ENCODE measurements around the gene IL3. TPM values are rescaled to one million over a fixed set of nuclear protein-coding genes. Genes with fewer than 3 reads are reported as not detected.
A peak's percentile ranks its signal among the peaks of the same experiment; 100 is the strongest.

Gene IL3
- total RNA-seq, 4 donors from 2014 or later, result not detected

DNA sequence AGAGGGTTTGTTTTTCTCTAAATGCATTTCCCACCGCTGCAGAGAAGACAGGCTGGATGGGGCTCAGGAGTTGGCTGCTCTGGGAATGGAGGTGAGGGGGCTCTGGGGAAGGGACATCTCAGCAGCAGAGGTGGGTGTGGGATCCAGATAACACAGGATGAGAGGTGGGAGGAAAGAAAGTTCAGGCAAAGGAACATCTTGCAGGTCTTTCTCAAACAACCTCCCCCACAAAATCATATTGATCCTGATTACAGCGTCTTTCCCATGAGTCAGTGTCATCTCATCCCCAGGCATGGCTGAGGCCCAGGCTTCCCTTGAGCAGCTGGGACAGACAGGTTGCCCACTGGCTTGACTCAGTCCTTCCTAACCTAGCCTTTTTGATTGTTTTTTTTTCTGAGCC, 37.7 kb upstream of the IL3 start:
- peaks cover 0 to 17% (median 2%) of the 10 kb centered on the region in 4 donors for H3K27me3 ChIP-seq
- WGBS, result 83% methylated on average over 2 of the region's 2 CpGs
- intact Hi-C loops (cut with DNase I), result no loop called here
- H3K4me1 ChIP-seq, result no peaks in the 10 kb centered on the region
- peak; percentile 70 for DNase-seq (ENCODE audit: extremely low spot score)
- no peaks in the 10 kb centered on the region for H3K9me3 ChIP-seq
- H3K4me3 ChIP-seq, result no peak overlapping the region
- H3K27ac ChIP-seq (replicated peaks in 1 of 4), result no peak overlapping the region
- TF ChIP-seq EP300 (IDR thresholded peaks at IDR 0.05), result no peak
- TF ChIP-seq POLR2A (IDR thresholded peaks at IDR 0.05; ENCODE audit: low read depth), result no peak
- TF ChIP-seq, protein P1, sequence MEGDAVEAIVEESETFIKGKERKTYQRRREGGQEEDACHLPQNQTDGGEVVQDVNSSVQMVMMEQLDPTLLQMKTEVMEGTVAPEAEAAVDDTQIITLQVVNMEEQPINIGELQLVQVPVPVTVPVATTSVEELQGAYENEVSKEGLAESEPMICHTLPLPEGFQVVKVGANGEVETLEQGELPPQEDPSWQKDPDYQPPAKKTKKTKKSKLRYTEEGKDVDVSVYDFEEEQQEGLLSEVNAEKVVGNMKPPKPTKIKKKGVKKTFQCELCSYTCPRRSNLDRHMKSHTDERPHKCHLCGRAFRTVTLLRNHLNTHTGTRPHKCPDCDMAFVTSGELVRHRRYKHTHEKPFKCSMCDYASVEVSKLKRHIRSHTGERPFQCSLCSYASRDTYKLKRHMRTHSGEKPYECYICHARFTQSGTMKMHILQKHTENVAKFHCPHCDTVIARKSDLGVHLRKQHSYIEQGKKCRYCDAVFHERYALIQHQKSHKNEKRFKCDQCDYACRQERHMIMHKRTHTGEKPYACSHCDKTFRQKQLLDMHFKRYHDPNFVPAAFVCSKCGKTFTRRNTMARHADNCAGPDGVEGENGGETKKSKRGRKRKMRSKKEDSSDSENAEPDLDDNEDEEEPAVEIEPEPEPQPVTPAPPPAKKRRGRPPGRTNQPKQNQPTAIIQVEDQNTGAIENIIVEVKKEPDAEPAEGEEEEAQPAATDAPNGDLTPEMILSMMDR (IDR thresholded peaks at IDR 0.05), result no peak
- TF ChIP-seq POLR2AphosphoS5 (IDR thresholded peaks at IDR 0.05), result no peak
- H3K36me3 ChIP-seq, result no peaks in the 10 kb centered on the region

- 88% methylated on average over 3 of the region's 5 CpGs for WGBS
- Histone ChIP-seq H3K4me3 (no peak overlapping the region), H3K9me3 (no peaks in the 10 kb centered on the region), H3K4me1 (no peaks in the 10 kb centered on the region), H3K27ac (replicated peaks in 1 of 4) (no peak overlapping the region), H3K27me3 (peaks cover 0 to 11% (median 0%) of the 10 kb centered on the region in 4 donors), H3K36me3 (no peaks in the 10 kb centered on the region)
- peak; percentile 72 for DNase-seq (ENCODE audit: extremely low spot score)
- TF ChIP-seq, protein P1 (IDR thresholded peaks at IDR 0.05), result no peak
- TF ChIP-seq POLR2AphosphoS5 (IDR thresholded peaks at IDR 0.05) (no peak), POLR2A (IDR thresholded peaks at IDR 0.05; ENCODE audit: low read depth) (no peak), EP300 (IDR thresholded peaks at IDR 0.05) (no peak)
- intact Hi-C loops (cut with DNase I), result no loop called here
Measured at GRCh38 chr5:132023258-132024116, 37.0 kb upstream of the IL3 start.

GRCh38 chr5:132024117-132024435, 36.4 kb upstream of the IL3 start:
- H3K9me3 ChIP-seq, result no peaks in the 10 kb centered on the region
- no peak overlapping the region for H3K4me3 ChIP-seq
- intact Hi-C loops (cut with DNase I), result no loop called here
- TF ChIP-seq, protein P1 (IDR thresholded peaks at IDR 0.05), result no peak
- TF ChIP-seq POLR2A (IDR thresholded peaks at IDR 0.05; ENCODE audit: low read depth), result no peak
- DNase-seq (ENCODE audit: extremely low spot score), result peak; percentile 70
- H3K36me3 ChIP-seq, result no peaks in the 10 kb centered on the region
- H3K4me1 ChIP-seq, result no peaks in the 10 kb centered on the region
- peaks cover 0 to 11% (median 0%) of the 10 kb centered on the region in 4 donors for H3K27me3 ChIP-seq
- no peak overlapping the region for H3K27ac ChIP-seq (replicated peaks in 1 of 4)
- WGBS, result 79% methylated on average over 4 of the region's 4 CpGs

DNA sequence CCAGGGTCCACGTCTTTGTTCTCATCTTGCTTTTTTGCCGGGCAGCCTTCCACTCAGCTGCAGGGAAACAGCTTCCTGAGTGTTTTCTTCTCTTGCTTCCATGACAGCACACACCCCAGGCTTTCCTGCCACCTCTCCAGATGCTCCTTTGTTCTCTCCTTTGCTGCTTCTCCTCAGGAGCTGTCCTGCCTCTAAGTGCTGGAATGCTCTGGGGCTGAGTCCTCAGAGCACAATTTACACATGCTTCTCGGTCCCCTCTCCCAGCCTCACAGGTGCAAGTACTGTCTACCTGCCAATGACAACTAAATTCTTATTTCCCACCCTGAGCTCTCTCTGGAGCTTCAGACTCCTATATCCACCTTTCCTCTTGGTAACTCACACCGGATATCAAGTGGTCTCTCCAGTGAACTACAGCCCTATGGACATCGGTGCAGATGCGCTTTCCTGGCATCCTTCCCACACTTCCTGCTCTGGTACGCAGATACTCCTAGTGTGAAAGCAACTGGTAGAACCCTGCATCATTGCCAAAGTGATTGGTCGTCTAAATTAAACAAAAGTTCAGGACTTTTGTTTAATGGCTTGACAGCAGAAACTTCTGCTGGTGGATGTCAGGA, 35.6 kb upstream of the IL3 start:
- intact Hi-C loops (cut with DNase I), result no loop called here
- H3K9me3 ChIP-seq, result no peaks in the 10 kb centered on the region
- H3K27me3 ChIP-seq, result peaks cover 0 to 11% (median 0%) of the 10 kb centered on the region in 4 donors
- H3K4me1 ChIP-seq, result no peaks in the 10 kb centered on the region
- peak; percentile 60 for DNase-seq (ENCODE audit: extremely low spot score)
- no peak overlapping the region for H3K4me3 ChIP-seq
- WGBS, result 68% methylated on average over 8 of the region's 8 CpGs
- H3K27ac ChIP-seq (replicated peaks in 1 of 4), result no peak overlapping the region
- no peaks in the 10 kb centered on the region for H3K36me3 ChIP-seq
- TF ChIP-seq POLR2A (IDR thresholded peaks at IDR 0.05; ENCODE audit: low read depth), result no peak
- no peak for TF ChIP-seq EP300 (IDR thresholded peaks at IDR 0.05)
- no peak for TF ChIP-seq POLR2AphosphoS5 (IDR thresholded peaks at IDR 0.05)
- TF ChIP-seq, protein P1 (IDR thresholded peaks at IDR 0.05), result no peak
